Keratinocyte (primary cell): ENCODE results near the gene STAB2. TPM values are rescaled to one million over a fixed set of nuclear protein-coding genes. Genes with fewer than 3 reads are reported as not detected.

Experiments
- DNase-seq: peaks from one replicate; pipeline ENCODE4 v3.0.0-alpha.2; 2011; ENCODE audit warnings: low read depth, missing footprints, low spot score
- FAIRE-seq: peaks from 2 replicates; lab custom pipeline; 2011; peaks lifted over from hg19 to GRCh38; lab: Jason Lieb, UNC
- H2AFZ ChIP-seq: 2 replicates; pipeline ENCODE4 v1.6.0; 2012; ENCODE audit warnings: low read length, control low read depth, inconsistent platforms; ENCODE audit not compliant: control insufficient read depth
- H3K27ac ChIP-seq: 2 replicates; pipeline ENCODE4 v1.5.1; 2011; ENCODE audit warnings: low read length; ENCODE audit not compliant: control insufficient read depth, insufficient read depth
- H3K27me3 ChIP-seq: 3 replicates; pipeline ENCODE4 v1.6.0; 2011; ENCODE audit warnings: low read length; ENCODE audit not compliant: control insufficient read depth, insufficient read depth; ENCODE audit errors: extremely low read depth
- H3K36me3 ChIP-seq, 2 experiments: 2 replicates in 1 of 2; 3 replicates in 1 of 2; pipeline ENCODE4 v1.5.1; 2011; ENCODE audit warnings: low read length in 2 of 2, mild to moderate bottlenecking in 1 of 2; ENCODE audit not compliant: control insufficient read depth in 2 of 2, insufficient read depth in 2 of 2; ENCODE audit errors: extremely low read depth in 1 of 2
- H3K4me1 ChIP-seq: 3 replicates; pipeline ENCODE4 v1.5.1; 2011; ENCODE audit warnings: low read length; ENCODE audit not compliant: control insufficient read depth, insufficient read depth; ENCODE audit errors: extremely low read depth
- H3K4me2 ChIP-seq: 3 replicates; pipeline ENCODE4 v1.6.0; 2011; ENCODE audit warnings: low read depth, low read length; ENCODE audit not compliant: control insufficient read depth, insufficient read depth; ENCODE audit errors: extremely low read depth
- H3K4me3 ChIP-seq, 3 experiments: fragments of 200-600 bp in 1 of 3; sonication (generic) in 1 of 3; 2 replicates in 2 of 3; 3 replicates in 1 of 3; pipeline ENCODE4 v1.5.1; 2011 to 2016; ENCODE audit warnings: low read length in 3 of 3, mild to moderate bottlenecking in 3 of 3, control low read depth in 2 of 3, inconsistent platforms in 1 of 3, low read depth in 1 of 3, mixed read lengths in 1 of 3, mixed run types in 1 of 3, moderate library complexity in 1 of 3; ENCODE audit not compliant: control insufficient read depth in 2 of 3, insufficient read depth in 2 of 3; ENCODE audit errors: extremely low read depth in 1 of 3
- H3K79me2 ChIP-seq: 2 replicates; pipeline ENCODE4 v1.6.0; 2012; ENCODE audit warnings: low read length; ENCODE audit not compliant: control insufficient read depth, insufficient read depth
- H3K9ac ChIP-seq: 3 replicates; pipeline ENCODE4 v1.6.0; 2011; ENCODE audit warnings: low read length; ENCODE audit not compliant: control insufficient read depth, insufficient read depth; ENCODE audit errors: extremely low read depth
- H3K9me1 ChIP-seq: 3 replicates; pipeline ENCODE4 v1.6.0; 2011; ENCODE audit warnings: low read length; ENCODE audit not compliant: control insufficient read depth, insufficient read depth; ENCODE audit errors: extremely low read depth
- H3K9me3 ChIP-seq: 2 replicates; pipeline ENCODE4 v1.5.1; 2012; ENCODE audit warnings: low read depth, low read length; ENCODE audit not compliant: control insufficient read depth
- H4K20me1 ChIP-seq: 3 replicates; pipeline ENCODE4 v1.6.0; 2011; ENCODE audit warnings: low read length; ENCODE audit not compliant: control insufficient read depth, insufficient read depth; ENCODE audit errors: extremely low read depth
- CTCF ChIP-seq, 3 experiments: IDR thresholded peaks in 1 of 3; conservative IDR thresholded peaks in 1 of 3; optimal IDR thresholded peaks in 1 of 3; 2 replicates in 2 of 3; 3 replicates in 1 of 3; pipeline versions ENCODE3 to v1.5.1; 2011; ENCODE audit warnings: low read length in 3 of 3, mild to moderate bottlenecking in 3 of 3, moderate library complexity in 2 of 3, control low read depth in 1 of 3, inconsistent platforms in 1 of 3; ENCODE audit not compliant: insufficient read depth in 2 of 3; ENCODE audit errors: extremely low read depth in 1 of 3
- EZH2 ChIP-seq: IDR thresholded peaks from one replicate; pipeline ENCODE4 v1.6.1; 2012; ENCODE audit warnings: inconsistent platforms, mild to moderate bottlenecking, low read length, moderate library complexity
- dilution Hi-C: fragments of 300-500 bp; cut with MboI; formaldehyde crosslinking; loops from one replicate; pipeline ENCODE4 v1.7.0; 2020; ENCODE audit warnings: low sequenced_read_pairs; ENCODE audit not compliant: extremely low pct_ligation_motif_present
- polyA plus RNA-seq, 5 experiments: library from polyadenylated mRNA; depleted of rRNA in 3 of 5; stranded (reverse) in 3 of 5; stranded (forward) in 1 of 5; unstranded in 1 of 5; fragments of >200 nt; gene quantifications; 1 replicate in 1 of 5; 2 replicates in 3 of 5; 3 replicates in 1 of 5; pipeline versions ENCODE4 v1.2.1 to v1.2.3, GENCODE V29; 2011 to 2012; ENCODE audit warnings: missing spikeins in 2 of 5, low read depth in 1 of 5, low replicate concordance in 1 of 5

Gene STAB2
- polyA plus RNA-seq, 1 donor (not counting 4 experiments of a cell fraction or from before 2014, with no cell fraction given) = not detected

- Histone ChIP-seq H3K27me3 (no peaks in the 10 kb centered on the region), H4K20me1 (no peaks in the 10 kb centered on the region), H3K4me1 (peaks cover 19% of the 10 kb centered on the region), H2AFZ (no peak overlapping the region), H3K27ac (no peak overlapping the region), H3K79me2 (peaks cover 58% of the 10 kb centered on the region), H3K4me2 (no peak overlapping the region), H3K4me3 (no peak overlapping the region), H3K9me1 (no peaks in the 10 kb centered on the region), H3K9me3 (no peaks in the 10 kb centered on the region), H3K36me3 (peaks cover 25 to 32% of the 10 kb centered on the region in 2 experiments), H3K9ac (no peak overlapping the region)
- DNase-seq = no peak
- FAIRE-seq = no peak
- dilution Hi-C loops = no loop called here
- TF ChIP-seq CTCF (optimal IDR thresholded peaks at IDR 0.05 in 1 of 3, IDR thresholded peaks at IDR 0.05 in 1 of 3, conservative IDR thresholded peaks at IDR 0.05 in 1 of 3; ENCODE audit: extremely low read depth in 1 of 3, insufficient read depth in 2 of 3, low read length in 3 of 3) (no peak), EZH2 (no peak)
These were observed 223.0 kb downstream of the STAB2 start for GRCh38 chr12:103810111-103810510.

- H3K79me2 ChIP-seq = peaks cover 69% of the 10 kb centered on the region
- TF ChIP-seq EZH2 = no peak
- TF ChIP-seq CTCF (optimal IDR thresholded peaks at IDR 0.05 in 1 of 3, IDR thresholded peaks at IDR 0.05 in 1 of 3, conservative IDR thresholded peaks at IDR 0.05 in 1 of 3; ENCODE audit: extremely low read depth in 1 of 3, insufficient read depth in 2 of 3, low read length in 3 of 3) = no peak
- dilution Hi-C loops = no loop called here
- H3K27ac ChIP-seq = no peak overlapping the region
- H3K36me3 ChIP-seq = peaks cover 24 to 29% of the 10 kb centered on the region in 2 experiments
- H3K9me1 ChIP-seq = no peaks in the 10 kb centered on the region
- H3K27me3 ChIP-seq = no peaks in the 10 kb centered on the region
- H3K4me1 ChIP-seq = peaks cover 2% of the 10 kb centered on the region
- H3K4me3 ChIP-seq = no peak overlapping the region
- no peak overlapping the region for H3K4me2 ChIP-seq
- DNase-seq (no peak), FAIRE-seq (no peak)
- no peak overlapping the region for H3K9ac ChIP-seq
- H4K20me1 ChIP-seq = no peaks in the 10 kb centered on the region
- H2AFZ ChIP-seq = no peak overlapping the region
- no peaks in the 10 kb centered on the region for H3K9me3 ChIP-seq
These were observed 224.7 kb downstream of the STAB2 start for GRCh38 chr12:103811791-103812190.
